Lung (tissue), 12 donors: ENCODE measurements around the gene RAB3GAP2. TPM values are rescaled to one million over a fixed set of nuclear protein-coding genes. Genes with fewer than 3 reads are reported as not detected.

Experiments
- ATAC-seq: fragments of 200-7000 bp; cut with Tn5 transposase; one replicate; pipeline ENCODE4 v1.9.1; 2020; ENCODE audit warnings: moderate number of reproducible peaks; ENCODE audit not compliant: insufficient read depth, low FRiP score
- DNase-seq, 3 donors: peaks; one replicate each; pipeline ENCODE4 v3.0.0-alpha.2; 2013 to 2017
- H3K27ac ChIP-seq, 2 donors: one replicate each; pipeline ENCODE4 v1.5.1; 2013; ENCODE audit warnings: mild to moderate bottlenecking in 2 of 2, moderate library complexity in 2 of 2, control low read depth in 1 of 2, inconsistent platforms in 1 of 2, low read depth in 1 of 2, low read length in 1 of 2
- H3K27me3 ChIP-seq, 3 donors: one replicate each; pipeline ENCODE4 v1.5.1; 2013; ENCODE audit warnings: low read length in 2 of 3; ENCODE audit not compliant: control insufficient read depth in 3 of 3, insufficient read depth in 3 of 3
- H3K36me3 ChIP-seq, 4 donors: one replicate each; pipeline ENCODE4 v1.5.1; 2013; ENCODE audit warnings: low read length in 4 of 4, mild to moderate bottlenecking in 1 of 4, moderate library complexity in 1 of 4; ENCODE audit not compliant: control insufficient read depth in 4 of 4, insufficient read depth in 4 of 4
- H3K4me1 ChIP-seq, 5 donors: one replicate each; pipeline ENCODE4 v1.5.1; 2013; ENCODE audit warnings: low read length in 5 of 5, mild to moderate bottlenecking in 2 of 5, moderate library complexity in 1 of 5; ENCODE audit not compliant: control insufficient read depth in 5 of 5, insufficient read depth in 5 of 5
- H3K4me3 ChIP-seq: one replicate; pipeline ENCODE4 v1.5.1; 2013; ENCODE audit warnings: mild to moderate bottlenecking, control low read depth, moderate library complexity
- H3K9ac ChIP-seq, 2 donors: one replicate each; pipeline ENCODE4 v1.5.1; 2013; ENCODE audit warnings: low read length in 2 of 2, control low read depth in 1 of 2; ENCODE audit not compliant: insufficient read depth in 1 of 2
- H3K9me3 ChIP-seq, 4 donors: one replicate each; pipeline ENCODE4 v1.5.1; 2013; ENCODE audit warnings: low read length in 3 of 4, mild to moderate bottlenecking in 1 of 4, moderate library complexity in 1 of 4; ENCODE audit not compliant: control insufficient read depth in 4 of 4, insufficient read depth in 3 of 4
- WGBS, 2 donors: extraction: QIAGEN DNeasy Blood & Tissue Kit; methylation state at CpG; one replicate each; pipeline ENCODE4 v1.1.7; 2013; 5-methylcytosine and 5-hydroxymethylcytosine counted together
- polyA plus RNA-seq, 2 donors: library from polyadenylated mRNA; stranded (reverse); fragments of 200-250 nt; gene quantifications; one replicate each; pipeline ENCODE4 v1.2.1, GENCODE V29; 2013
- total RNA-seq, 2 donors: library from RNA; depleted of rRNA in 1 of 2; stranded (reverse); fragments of >200 nt in 1 of 2; gene quantifications; one replicate each; pipeline ENCODE4 v1.2.1, GENCODE V29; 2014 to 2021
- TF ChIP-seq, protein P1 (sequence below): IDR thresholded peaks from 2 replicates; pipeline ENCODE4 v1.5.1; 2012; ENCODE audit warnings: mild to moderate bottlenecking; ENCODE audit errors: control extremely low read depth, extremely low read depth
- donor health status: control.
- donor health status: control.
- donor health status: Bipolar disorder and iron deficiency.
- donor health status: healthy.
- donor health status: DM: yes; HTN: yes; CAD: no.

The RAB3GAP2 gene
- total and polyA plus RNA-seq, 4 donors = 7.5 to 37.5 (median 23.2) TPM

DNA sequence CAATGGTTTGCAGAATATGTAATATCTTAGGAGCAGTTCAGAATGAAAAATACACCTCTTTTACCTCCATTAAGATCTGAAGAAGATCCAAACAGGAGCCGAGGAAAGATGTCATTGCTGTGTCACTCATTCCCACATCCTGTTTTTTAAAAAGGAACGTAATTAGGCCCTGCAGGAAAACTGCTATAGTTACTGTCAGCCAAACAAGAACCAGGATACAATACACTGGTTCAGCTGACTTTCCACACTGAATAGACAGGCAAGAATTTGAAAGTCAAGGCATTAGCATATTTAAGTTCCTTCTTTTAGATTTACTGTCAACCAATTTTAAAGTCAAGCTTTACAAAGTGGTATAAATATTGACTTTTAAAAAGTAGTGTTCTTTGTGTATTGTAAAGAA is 114.5 kb downstream of the RAB3GAP2 start:
- DNase-seq (peak in 1 of 3 donors; percentile 13), ATAC-seq (no peak)
- 53 to 63% methylated on average over 2 of the region's 2 CpGs for WGBS, 2 donors
- Histone ChIP-seq H3K27ac (no peak overlapping the region), H3K4me3 (no peak overlapping the region), H3K27me3 (no peaks in the 10 kb centered on the region), H3K36me3 (peaks cover 6 to 29% (median 21%) of the 10 kb centered on the region in 4 donors), H3K9me3 (no peaks in the 10 kb centered on the region), H3K4me1 (no peaks in the 10 kb centered on the region), H3K9ac (no peak overlapping the region)
- TF ChIP-seq, protein P1, sequence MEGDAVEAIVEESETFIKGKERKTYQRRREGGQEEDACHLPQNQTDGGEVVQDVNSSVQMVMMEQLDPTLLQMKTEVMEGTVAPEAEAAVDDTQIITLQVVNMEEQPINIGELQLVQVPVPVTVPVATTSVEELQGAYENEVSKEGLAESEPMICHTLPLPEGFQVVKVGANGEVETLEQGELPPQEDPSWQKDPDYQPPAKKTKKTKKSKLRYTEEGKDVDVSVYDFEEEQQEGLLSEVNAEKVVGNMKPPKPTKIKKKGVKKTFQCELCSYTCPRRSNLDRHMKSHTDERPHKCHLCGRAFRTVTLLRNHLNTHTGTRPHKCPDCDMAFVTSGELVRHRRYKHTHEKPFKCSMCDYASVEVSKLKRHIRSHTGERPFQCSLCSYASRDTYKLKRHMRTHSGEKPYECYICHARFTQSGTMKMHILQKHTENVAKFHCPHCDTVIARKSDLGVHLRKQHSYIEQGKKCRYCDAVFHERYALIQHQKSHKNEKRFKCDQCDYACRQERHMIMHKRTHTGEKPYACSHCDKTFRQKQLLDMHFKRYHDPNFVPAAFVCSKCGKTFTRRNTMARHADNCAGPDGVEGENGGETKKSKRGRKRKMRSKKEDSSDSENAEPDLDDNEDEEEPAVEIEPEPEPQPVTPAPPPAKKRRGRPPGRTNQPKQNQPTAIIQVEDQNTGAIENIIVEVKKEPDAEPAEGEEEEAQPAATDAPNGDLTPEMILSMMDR = no peak

DNA sequence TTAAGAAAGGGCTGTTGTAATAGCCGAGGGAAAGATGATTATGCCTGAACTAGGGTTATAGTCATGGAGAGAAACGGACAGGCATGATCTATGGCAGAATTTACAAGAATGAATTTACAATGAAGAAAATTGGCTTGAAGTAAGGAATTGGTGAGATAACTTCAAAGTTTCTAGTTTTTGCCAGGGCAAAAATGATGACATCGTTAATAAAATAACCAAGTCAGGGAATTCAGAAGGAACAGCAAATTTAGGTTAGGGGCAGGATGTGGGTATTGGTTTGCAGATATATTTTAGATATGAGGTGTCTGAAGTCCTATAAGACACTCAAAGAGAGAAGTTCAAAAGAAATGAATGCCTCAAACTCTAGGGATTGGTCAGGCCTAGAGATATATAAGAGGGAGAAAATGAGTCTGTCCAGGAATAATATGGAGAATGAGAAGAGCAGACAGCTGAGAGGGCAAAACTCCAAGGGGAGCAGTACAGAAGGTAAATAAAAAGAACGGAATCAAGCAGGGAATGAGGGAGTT is 115.6 kb downstream of the RAB3GAP2 start:
- TF ChIP-seq, protein P1 = no peak
- Histone ChIP-seq H3K4me1 (no peaks in the 10 kb centered on the region), H3K4me3 (no peak overlapping the region), H3K27me3 (no peaks in the 10 kb centered on the region), H3K9ac (no peak overlapping the region), H3K9me3 (no peaks in the 10 kb centered on the region), H3K27ac (no peak overlapping the region), H3K36me3 (peaks cover 9 to 31% (median 24%) of the 10 kb centered on the region in 4 donors)
- 94 to 96% methylated on average over 4 of the region's 4 CpGs for WGBS, 2 donors
- DNase-seq (no peak), ATAC-seq (no peak)

DNA sequence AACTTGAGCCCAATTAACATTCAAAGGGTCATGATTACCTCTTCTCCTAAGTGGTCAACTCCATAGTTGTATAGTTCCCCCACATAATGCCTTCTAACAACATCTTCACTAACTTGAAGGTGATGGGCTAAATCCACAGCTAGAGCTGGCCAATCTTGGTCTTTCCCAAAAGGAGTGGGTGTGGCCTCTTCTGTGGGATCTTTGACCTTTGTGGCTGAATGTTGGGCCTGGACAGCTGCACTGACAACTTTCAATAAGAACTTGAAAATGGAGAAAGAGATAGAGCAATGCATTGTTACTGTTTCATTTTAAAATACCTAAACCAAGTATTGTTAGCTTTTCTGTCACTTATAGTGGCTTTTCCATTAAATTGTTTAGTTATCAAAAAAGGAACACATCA is 119.1 kb downstream of the RAB3GAP2 start:
- Histone ChIP-seq H3K4me1 (peaks cover 0 to 2% (median 0%) of the 10 kb centered on the region in 5 donors), H3K9ac (no peak overlapping the region), H3K4me3 (no peak overlapping the region), H3K9me3 (no peaks in the 10 kb centered on the region), H3K36me3 (peaks cover 9 to 38% (median 23%) of the 10 kb centered on the region in 4 donors), H3K27me3 (no peaks in the 10 kb centered on the region), H3K27ac (no peak overlapping the region)
- TF ChIP-seq, protein P1 = no peak
- ATAC-seq (no peak), DNase-seq (no peak)

DNA sequence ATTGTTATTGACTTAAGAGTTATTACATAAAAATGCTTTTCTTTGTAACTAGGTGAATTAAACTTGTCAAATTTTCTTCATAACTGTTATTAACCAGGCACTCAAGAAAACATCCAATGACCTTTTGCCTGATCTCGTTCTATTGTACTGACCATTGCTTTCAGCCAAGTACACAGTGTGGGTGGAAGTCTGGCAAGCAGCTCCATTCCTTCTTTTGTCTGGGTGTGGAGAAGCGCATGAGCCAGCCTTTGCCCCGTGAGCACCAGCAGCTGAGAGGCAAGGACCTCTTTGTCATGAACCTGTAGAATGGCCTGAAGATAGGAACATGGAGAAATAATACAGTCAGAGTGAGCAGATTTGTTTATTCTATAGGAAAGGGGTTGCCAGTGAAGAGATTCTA is 120.8 kb downstream of the RAB3GAP2 start:
- Histone ChIP-seq H3K36me3 (peaks cover 11 to 32% (median 16%) of the 10 kb centered on the region in 4 donors), H3K27me3 (no peaks in the 10 kb centered on the region), H3K9me3 (no peaks in the 10 kb centered on the region), H3K27ac (no peak overlapping the region), H3K4me1 (peaks cover 0 to 2% (median 0%) of the 10 kb centered on the region in 5 donors), H3K9ac (no peak overlapping the region), H3K4me3 (no peak overlapping the region)
- TF ChIP-seq, protein P1 = no peak
- WGBS, 2 donors = 67 to 76% methylated on average over 3 of the region's 3 CpGs
- DNase-seq = no peak
- ATAC-seq = no peak
